Karpas-422 (cell line): Measurements from ENCODE around the gene ZDHHC14. TPM values are rescaled to one million over a fixed set of nuclear protein-coding genes. Genes with fewer than 3 reads are reported as not detected.

Source experiments
- DNase-seq: peaks from one replicate; pipeline ENCODE4 v3.0.0-alpha.2; 2015
- H2AFZ ChIP-seq: fragments of 200-600 bp; sonication (generic); 2 replicates; pipeline ENCODE4 v1.6.1; 2014; ENCODE audit warnings: antibody characterized with exemption, low read length, mixed read lengths
- H3K27ac ChIP-seq: fragments of 200-600 bp; sonication (generic); 2 replicates; pipeline ENCODE4 v1.5.1; 2014; ENCODE audit warnings: mild to moderate bottlenecking, low read length, moderate library complexity
- H3K27me3 ChIP-seq: fragments of 200-600 bp; sonication (generic); 2 replicates; pipeline ENCODE4 v1.6.1; 2014; ENCODE audit warnings: low read length, mixed read lengths
- H3K36me3 ChIP-seq: fragments of 200-600 bp; sonication (generic); 2 replicates; pipeline ENCODE4 v1.6.1; 2014; ENCODE audit warnings: low read length, mixed read lengths; ENCODE audit not compliant: insufficient read depth
- H3K4me1 ChIP-seq: fragments of 200-600 bp; sonication (generic); 2 replicates; pipeline ENCODE4 v1.6.1; 2014; ENCODE audit warnings: mild to moderate bottlenecking, low read length, mixed read lengths
- H3K4me2 ChIP-seq: fragments of 200-600 bp; sonication (generic); 2 replicates; pipeline ENCODE4 v1.6.1; 2014; ENCODE audit warnings: low read length, low read depth, mild to moderate bottlenecking; ENCODE audit not compliant: poor library complexity, severe bottlenecking
- H3K4me3 ChIP-seq: fragments of 200-600 bp; sonication (generic); 2 replicates; pipeline ENCODE4 v1.5.1; 2014; ENCODE audit warnings: mild to moderate bottlenecking, antibody characterized with exemption, low read length, mixed read lengths
- H3K79me2 ChIP-seq: fragments of 200-600 bp; sonication (generic); 2 replicates; pipeline ENCODE4 v1.6.1; 2014; ENCODE audit warnings: mild to moderate bottlenecking, low read length, mixed read lengths
- H3K9ac ChIP-seq: fragments of 200-600 bp; sonication (generic); 2 replicates; pipeline ENCODE4 v1.6.0; 2014; ENCODE audit warnings: low read length
- H3K9me2 ChIP-seq: fragments of 200-600 bp; sonication (generic), shearing (Covaris generic); replicated peaks from 2 replicates; pipeline ENCODE4 v1.6.0; 2014; ENCODE audit warnings: mild to moderate bottlenecking, low read length, moderate library complexity; ENCODE audit not compliant: insufficient read depth
- H3K9me3 ChIP-seq: fragments of 300-700, 200-600 bp; sonication (generic); 2 replicates; pipeline ENCODE4 v1.6.1; 2014; ENCODE audit warnings: low read length, mixed read lengths
- H4K20me1 ChIP-seq: fragments of 200-600 bp; sonication (generic); 2 replicates; pipeline ENCODE4 v1.6.1; 2014; ENCODE audit warnings: mild to moderate bottlenecking, antibody characterized with exemption, low read length, low read depth; ENCODE audit not compliant: insufficient read depth
- total RNA-seq: library from RNA; depleted of rRNA; stranded (reverse); fragments of >200 nt; shearing (Covaris generic); gene quantifications from 2 replicates; pipeline ENCODE4 v1.2.3, GENCODE V29; 2014; ENCODE audit warnings: low replicate concordance

Gene ZDHHC14
- total RNA-seq, 1 experiment from 2014 or later: 1.1 TPM

- DNase-seq: no peak
- H3K36me3 ChIP-seq: no peaks in the 10 kb centered on the region
- H4K20me1 ChIP-seq: no peaks in the 10 kb centered on the region
- H3K4me3 ChIP-seq: no peak overlapping the region
- H3K27me3 ChIP-seq: no peaks in the 10 kb centered on the region
- H3K9me3 ChIP-seq: no peaks in the 10 kb centered on the region
- no peaks in the 10 kb centered on the region for H3K4me1 ChIP-seq
- H3K9ac ChIP-seq: no peak overlapping the region
- no peak overlapping the region for H3K27ac ChIP-seq
- no peak overlapping the region for H2AFZ ChIP-seq
- H3K79me2 ChIP-seq: no peaks in the 10 kb centered on the region
- no peaks in the 10 kb centered on the region for H3K9me2 ChIP-seq
- no peak overlapping the region for H3K4me2 ChIP-seq
These were observed 37.3 kb upstream of the ZDHHC14 start for GRCh38 chr6:157343732-157344131.

GRCh38 chr6:157346373-157346772 lies 34.6 kb upstream of the ZDHHC14 start:
- H3K79me2 ChIP-seq: no peaks in the 10 kb centered on the region
- H2AFZ ChIP-seq: no peak overlapping the region

GRCh38 chr6:157358287-157358686 lies 22.7 kb upstream of the ZDHHC14 start:
- Histone ChIP-seq H2AFZ (no peak overlapping the region), H3K36me3 (no peaks in the 10 kb centered on the region), H3K4me3 (no peak overlapping the region), H3K9ac (no peak overlapping the region), H3K4me2 (no peak overlapping the region), H3K9me2 (no peaks in the 10 kb centered on the region), H3K4me1 (no peaks in the 10 kb centered on the region), H3K79me2 (no peaks in the 10 kb centered on the region), H3K9me3 (no peaks in the 10 kb centered on the region), H4K20me1 (no peaks in the 10 kb centered on the region), H3K27ac (no peak overlapping the region), H3K27me3 (no peaks in the 10 kb centered on the region)
- DNase-seq: no peak

More at GRCh38 chr6:157346373-157346772, 34.6 kb upstream of the ZDHHC14 start:
- H4K20me1 ChIP-seq: no peaks in the 10 kb centered on the region
- no peak overlapping the region for H3K4me3 ChIP-seq
- no peaks in the 10 kb centered on the region for H3K9me2 ChIP-seq
- H3K4me1 ChIP-seq: no peaks in the 10 kb centered on the region
- H3K36me3 ChIP-seq: no peaks in the 10 kb centered on the region
- no peak overlapping the region for H3K9ac ChIP-seq
- no peak for DNase-seq
- H3K4me2 ChIP-seq: no peak overlapping the region
- peaks cover 3% of the 10 kb centered on the region; the same call in 1 of the 2 replicates for H3K9me3 ChIP-seq
- H3K27ac ChIP-seq: no peak overlapping the region
- H3K27me3 ChIP-seq: 0 out of 2 replicates have a peak, but pooled peaks cover 3% of the 10 kb centered on the region

GRCh38 chr6:157361886-157362285 lies 19.1 kb upstream of the ZDHHC14 start:
- Histone ChIP-seq H3K9ac (no peak overlapping the region), H3K4me2 (no peak overlapping the region), H3K4me3 (no peak overlapping the region), H3K9me3 (no peaks in the 10 kb centered on the region), H3K36me3 (no peaks in the 10 kb centered on the region), H3K27ac (no peak overlapping the region), H3K27me3 (no peaks in the 10 kb centered on the region), H4K20me1 (no peaks in the 10 kb centered on the region), H2AFZ (no peak overlapping the region), H3K79me2 (no peaks in the 10 kb centered on the region), H3K4me1 (no peaks in the 10 kb centered on the region), H3K9me2 (no peaks in the 10 kb centered on the region)
- no peak for DNase-seq

GRCh38 chr6:157364705-157365104 lies 16.3 kb upstream of the ZDHHC14 start:
- no peaks in the 10 kb centered on the region for H3K27me3 ChIP-seq
- H3K4me2 ChIP-seq: no peak overlapping the region
- no peak overlapping the region for H3K4me3 ChIP-seq
- H3K27ac ChIP-seq: no peak overlapping the region
- H2AFZ ChIP-seq: no peak overlapping the region
- no peaks in the 10 kb centered on the region for H4K20me1 ChIP-seq
- no peaks in the 10 kb centered on the region for H3K79me2 ChIP-seq
- H3K4me1 ChIP-seq: peaks cover 5% of the 10 kb centered on the region
- no peaks in the 10 kb centered on the region for H3K9me2 ChIP-seq
- H3K9me3 ChIP-seq: no peaks in the 10 kb centered on the region
- no peak for DNase-seq
- H3K9ac ChIP-seq: no peak overlapping the region
- H3K36me3 ChIP-seq: no peaks in the 10 kb centered on the region

- no peaks in the 10 kb centered on the region for H4K20me1 ChIP-seq
- peaks cover 7% of the 10 kb centered on the region for H3K4me1 ChIP-seq
- H3K9me2 ChIP-seq: no peaks in the 10 kb centered on the region
- H3K4me3 ChIP-seq: no peak overlapping the region
- no peak overlapping the region for H3K9ac ChIP-seq
- no peak for DNase-seq
- no peak overlapping the region for H2AFZ ChIP-seq
- H3K27me3 ChIP-seq: no peaks in the 10 kb centered on the region
- no peaks in the 10 kb centered on the region for H3K79me2 ChIP-seq
- no peak overlapping the region for H3K4me2 ChIP-seq
- no peaks in the 10 kb centered on the region for H3K9me3 ChIP-seq
- H3K36me3 ChIP-seq: no peaks in the 10 kb centered on the region
- no peak overlapping the region for H3K27ac ChIP-seq
These were observed 14.3 kb upstream of the ZDHHC14 start for GRCh38 chr6:157366648-157367047.

GRCh38 chr6:157368359-157369049 lies 12.5 kb upstream of the ZDHHC14 start:
- Histone ChIP-seq H3K4me1 (peaks cover 7% of the 10 kb centered on the region), H3K79me2 (no peaks in the 10 kb centered on the region), H2AFZ (no peak overlapping the region), H4K20me1 (no peaks in the 10 kb centered on the region), H3K9me3 (no peaks in the 10 kb centered on the region), H3K4me3 (no peak overlapping the region), H3K27me3 (no peaks in the 10 kb centered on the region), H3K27ac (no peak overlapping the region), H3K9me2 (no peaks in the 10 kb centered on the region), H3K4me2 (no peak overlapping the region), H3K9ac (no peak overlapping the region), H3K36me3 (no peaks in the 10 kb centered on the region)
- no peak for DNase-seq

GRCh38 chr6:157370755-157371154 lies 10.2 kb upstream of the ZDHHC14 start:
- H3K9me3 ChIP-seq: no peaks in the 10 kb centered on the region
- H3K4me1 ChIP-seq: peaks cover 7% of the 10 kb centered on the region
- DNase-seq: no peak
- no peaks in the 10 kb centered on the region for H4K20me1 ChIP-seq
- H3K4me2 ChIP-seq: no peak overlapping the region
- no peaks in the 10 kb centered on the region for H3K9me2 ChIP-seq
- H2AFZ ChIP-seq: no peak overlapping the region
- no peak overlapping the region for H3K9ac ChIP-seq
- no peaks in the 10 kb centered on the region for H3K27me3 ChIP-seq
- H3K36me3 ChIP-seq: no peaks in the 10 kb centered on the region
- H3K4me3 ChIP-seq: no peak overlapping the region
- H3K27ac ChIP-seq: no peak overlapping the region
- H3K79me2 ChIP-seq: no peaks in the 10 kb centered on the region
